Skeletal muscle tissue (tissue), 4 donors: ENCODE results near the gene HSF5. TPM values are rescaled to one million over a fixed set of nuclear protein-coding genes. Genes with fewer than 3 reads are reported as not detected.
A peak's percentile ranks its signal among the peaks of the same experiment; 100 is the strongest.

ENCODE experiments used
- H3K27ac ChIP-seq: one replicate; pipeline ENCODE4 v1.7.0; 2013; ENCODE audit warnings: mild to moderate bottlenecking, low read depth, low read length, inconsistent platforms
- H3K27me3 ChIP-seq, 3 donors: one replicate each; pipeline ENCODE4 v1.7.0; 2013; ENCODE audit warnings: low read length in 3 of 3; ENCODE audit not compliant: control insufficient read depth in 3 of 3, insufficient read depth in 3 of 3
- H3K36me3 ChIP-seq, 3 donors: one replicate each; pipeline ENCODE4 v1.7.0; 2013; ENCODE audit warnings: low read length in 3 of 3; ENCODE audit not compliant: control insufficient read depth in 3 of 3, insufficient read depth in 3 of 3
- H3K4me1 ChIP-seq, 3 donors: one replicate each; pipeline ENCODE4 v1.7.0; 2013; ENCODE audit warnings: low read length in 3 of 3, mild to moderate bottlenecking in 3 of 3; ENCODE audit not compliant: control insufficient read depth in 3 of 3, insufficient read depth in 3 of 3
- H3K4me3 ChIP-seq, 3 donors: one replicate each; pipeline ENCODE4 v1.7.0; 2013; ENCODE audit warnings: low read length in 3 of 3
- H3K9ac ChIP-seq, 3 donors: one replicate each; pipeline ENCODE4 v1.7.0; 2013; ENCODE audit warnings: low read length in 3 of 3, mild to moderate bottlenecking in 3 of 3, moderate library complexity in 2 of 3, low read depth in 1 of 3
- H3K9me3 ChIP-seq, 3 donors: one replicate each; pipeline ENCODE4 v1.7.0; 2013; ENCODE audit warnings: low read length in 3 of 3; ENCODE audit not compliant: control insufficient read depth in 3 of 3
- total RNA-seq: library from RNA; depleted of rRNA; stranded (reverse); fragments of >200 nt; gene quantifications from one replicate; pipeline ENCODE4 v1.2.3, GENCODE V29; 2014
- donor health status: Osteomylitis.

Gene HSF5
- total RNA-seq, 1 donor from 2014 or later = under 0.01 TPM

GRCh38 chr17:58420827-58421226 is 67.4 kb downstream of the HSF5 start:
- no peak overlapping the region for H3K9ac ChIP-seq
- H3K4me1 ChIP-seq = peaks cover 0 to 6% (median 3%) of the 10 kb centered on the region in 3 donors
- H3K27ac ChIP-seq = no peak overlapping the region
- no peaks in the 10 kb centered on the region for H3K9me3 ChIP-seq
- no peaks in the 10 kb centered on the region for H3K36me3 ChIP-seq
- peaks cover 0 to 5% (median 0%) of the 10 kb centered on the region in 3 donors for H3K27me3 ChIP-seq
- H3K4me3 ChIP-seq = no peak overlapping the region

GRCh38 chr17:58417300-58418092 is 70.7 kb downstream of the HSF5 start, which contains the start of gene RNF43:
Gene RNF43 (minus strand): TSS chr17:58417534. CDS start chr17:58415577, 1,957 bp downstream.
- H3K9me3 ChIP-seq = no peaks in the 10 kb centered on the region
- no peak within 1 kb of the TSS for H3K27ac ChIP-seq
- peak within 1 kb of the TSS; percentile 57 to 69 (median 65) for H3K4me3 ChIP-seq
- no peaks in the 10 kb centered on the region for H3K36me3 ChIP-seq
- peaks cover 0 to 5% (median 0%) of the 10 kb centered on the region in 3 donors for H3K27me3 ChIP-seq
- H3K9ac ChIP-seq = peak within 1 kb of the TSS in 2 of 3 donors; percentile 47 to 51
- H3K4me1 ChIP-seq = peaks cover 0 to 6% (median 3%) of the 10 kb centered on the region in 3 donors

- Histone ChIP-seq H3K27ac (no peak overlapping the region), H3K9me3 (no peaks in the 10 kb centered on the region), H3K36me3 (no peaks in the 10 kb centered on the region), H3K4me3 (peak overlapping the region in 1 of 3 donors; percentile 57), H3K27me3 (peaks cover 0 to 5% (median 0%) of the 10 kb centered on the region in 3 donors), H3K9ac (no peak overlapping the region), H3K4me1 (peaks cover 0 to 6% (median 3%) of the 10 kb centered on the region in 3 donors)
Observed at GRCh38 chr17:58416937-58417299, 71.3 kb downstream of the HSF5 start.

- no peak overlapping the region for H3K9ac ChIP-seq
- H3K27ac ChIP-seq = no peak overlapping the region
- peaks cover 0 to 5% (median 0%) of the 10 kb centered on the region in 3 donors for H3K27me3 ChIP-seq
- H3K4me1 ChIP-seq = peaks cover 0 to 6% (median 3%) of the 10 kb centered on the region in 3 donors
- H3K9me3 ChIP-seq = no peaks in the 10 kb centered on the region
- no peak overlapping the region for H3K4me3 ChIP-seq
- H3K36me3 ChIP-seq = no peaks in the 10 kb centered on the region
Observed at GRCh38 chr17:58416396-58416795, 71.8 kb downstream of the HSF5 start.

GRCh38 chr17:58415371-58416055 is 72.7 kb downstream of the HSF5 start:
- no peaks in the 10 kb centered on the region for H3K9me3 ChIP-seq
- no peaks in the 10 kb centered on the region for H3K27me3 ChIP-seq
- H3K27ac ChIP-seq = no peak overlapping the region
- no peak overlapping the region for H3K9ac ChIP-seq
- H3K4me1 ChIP-seq = peaks cover 0 to 6% (median 3%) of the 10 kb centered on the region in 3 donors
- no peaks in the 10 kb centered on the region for H3K36me3 ChIP-seq
- no peak overlapping the region for H3K4me3 ChIP-seq

- H3K36me3 ChIP-seq = no peaks in the 10 kb centered on the region
- no peak overlapping the region for H3K4me3 ChIP-seq
- H3K9ac ChIP-seq = no peak overlapping the region
- H3K9me3 ChIP-seq = no peaks in the 10 kb centered on the region
- peaks cover 0 to 6% (median 3%) of the 10 kb centered on the region in 3 donors for H3K4me1 ChIP-seq
- H3K27ac ChIP-seq = no peak overlapping the region
- peaks cover 0 to under 1% (median 0%) of the 10 kb centered on the region in 3 donors for H3K27me3 ChIP-seq
Observed at GRCh38 chr17:58414596-58414997, 73.6 kb downstream of the HSF5 start.

- Histone ChIP-seq H3K4me3 (no peak overlapping the region), H3K4me1 (peaks cover 0 to 6% (median 3%) of the 10 kb centered on the region in 3 donors), H3K27me3 (peaks cover 0 to 3% (median 0%) of the 10 kb centered on the region in 3 donors), H3K9me3 (no peaks in the 10 kb centered on the region), H3K9ac (no peak overlapping the region), H3K36me3 (no peaks in the 10 kb centered on the region), H3K27ac (no peak overlapping the region)
Observed at GRCh38 chr17:58413684-58414083, 74.5 kb downstream of the HSF5 start.

GRCh38 chr17:58412961-58413586 is 75.1 kb downstream of the HSF5 start:
- H3K4me3 ChIP-seq = no peak overlapping the region
- no peaks in the 10 kb centered on the region for H3K9me3 ChIP-seq
- peaks cover 0 to 3% (median 0%) of the 10 kb centered on the region in 3 donors for H3K27me3 ChIP-seq
- H3K27ac ChIP-seq = no peak overlapping the region
- no peak overlapping the region for H3K9ac ChIP-seq
- no peaks in the 10 kb centered on the region for H3K36me3 ChIP-seq
- H3K4me1 ChIP-seq = peaks cover 0 to 6% (median 3%) of the 10 kb centered on the region in 3 donors

GRCh38 chr17:58412064-58412703 is 76.0 kb downstream of the HSF5 start:
- no peaks in the 10 kb centered on the region for H3K9me3 ChIP-seq
- H3K27ac ChIP-seq = no peak overlapping the region
- H3K36me3 ChIP-seq = no peaks in the 10 kb centered on the region
- H3K4me1 ChIP-seq = no peaks in the 10 kb centered on the region
- peaks cover 0 to 3% (median 0%) of the 10 kb centered on the region in 3 donors for H3K27me3 ChIP-seq
- H3K9ac ChIP-seq = no peak overlapping the region
- H3K4me3 ChIP-seq = no peak overlapping the region
